Activated naive CD4-positive, alpha-beta T cell treated with anti-CD3 and anti-CD28 coated beads, Interleukin-2, amount 50 U/mL, for 16 hours (primary cell): ENCODE results near the gene CEBPZOS.

Experiments
- DNase-seq: peaks from one replicate; pipeline ENCODE4 v3.0.0-alpha.2; 2020

CEBPZOS gene

DNA sequence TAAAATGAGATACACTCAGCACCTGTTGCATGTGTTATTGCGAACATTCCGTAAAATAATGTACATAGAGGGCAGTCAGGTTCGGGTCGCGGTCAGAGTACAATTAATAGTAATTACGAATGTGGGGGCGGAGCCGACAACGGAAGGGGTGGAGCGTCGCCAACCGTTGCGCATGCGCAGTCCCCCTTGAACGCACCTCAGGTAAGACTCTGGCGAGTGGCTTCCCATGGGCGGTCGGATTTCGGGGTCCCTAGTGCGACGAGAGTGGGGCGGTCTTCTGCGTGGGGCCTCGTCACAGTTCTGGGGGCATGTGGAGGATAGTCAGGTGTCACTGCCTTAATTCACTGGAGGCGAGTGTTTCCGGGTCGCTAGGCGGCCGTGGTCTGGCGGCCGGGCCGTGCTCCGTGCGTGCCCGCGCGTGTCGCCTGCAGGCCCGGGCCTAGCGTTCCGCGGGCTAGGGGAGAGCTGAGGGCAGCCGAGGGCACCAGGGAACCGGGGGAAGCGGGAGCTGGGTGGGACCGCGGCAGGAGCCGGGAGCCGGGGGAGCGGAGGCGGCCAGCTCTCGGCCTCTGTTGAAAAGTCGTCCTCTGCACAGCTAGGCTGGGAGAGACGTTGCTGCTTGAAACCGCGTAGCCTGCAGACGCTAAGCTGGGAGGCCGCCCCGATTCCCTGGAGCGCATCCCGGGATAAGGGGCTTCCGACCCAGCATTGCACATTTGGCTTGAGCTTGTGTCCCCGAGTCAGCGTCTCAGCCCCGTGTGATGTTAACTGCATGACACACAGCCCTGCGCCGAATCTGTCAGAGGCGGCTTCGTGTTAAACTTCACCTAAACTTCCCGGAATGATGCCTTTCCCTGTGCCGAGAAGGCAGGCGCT lies at the start of gene CEBPZOS:
Gene CEBPZOS (plus strand): TSS at position 177 of the 876 bp plus-strand sequence. CDS start 3,209 bp downstream, outside the sequence.
- DNase-seq, result peak; percentile 84

- DNase-seq, result no peak
These were observed 48.0 kb upstream of the CEBPZOS start for GRCh38 chr2:37148325-37148724.

- no peak for DNase-seq
These were observed 46.5 kb upstream of the CEBPZOS start for GRCh38 chr2:37149626-37150322.

DNA sequence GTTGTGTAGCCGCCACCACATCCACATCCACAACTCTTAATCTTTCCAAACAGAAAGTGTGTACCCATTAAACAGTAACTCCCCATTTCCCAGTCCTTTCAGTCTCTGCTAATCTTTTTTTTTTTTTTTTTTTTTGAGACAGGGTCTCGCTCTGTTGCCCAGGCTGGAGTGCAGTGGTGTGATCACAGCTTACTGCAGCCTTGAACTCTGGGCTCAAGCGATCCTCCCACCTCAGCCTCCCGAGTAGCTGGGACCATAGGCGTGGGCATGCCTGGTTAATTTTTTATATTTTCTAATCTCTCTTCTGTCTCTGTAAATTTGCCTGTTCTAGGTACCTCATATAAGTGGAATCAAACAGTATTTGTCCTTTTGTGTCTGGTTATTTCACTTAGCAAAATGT lies 43.1 kb upstream of the CEBPZOS start:
- DNase-seq, result no peak

GRCh38 chr2:37154785-37155184 lies 41.5 kb upstream of the CEBPZOS start:
- DNase-seq, result no peak

DNA sequence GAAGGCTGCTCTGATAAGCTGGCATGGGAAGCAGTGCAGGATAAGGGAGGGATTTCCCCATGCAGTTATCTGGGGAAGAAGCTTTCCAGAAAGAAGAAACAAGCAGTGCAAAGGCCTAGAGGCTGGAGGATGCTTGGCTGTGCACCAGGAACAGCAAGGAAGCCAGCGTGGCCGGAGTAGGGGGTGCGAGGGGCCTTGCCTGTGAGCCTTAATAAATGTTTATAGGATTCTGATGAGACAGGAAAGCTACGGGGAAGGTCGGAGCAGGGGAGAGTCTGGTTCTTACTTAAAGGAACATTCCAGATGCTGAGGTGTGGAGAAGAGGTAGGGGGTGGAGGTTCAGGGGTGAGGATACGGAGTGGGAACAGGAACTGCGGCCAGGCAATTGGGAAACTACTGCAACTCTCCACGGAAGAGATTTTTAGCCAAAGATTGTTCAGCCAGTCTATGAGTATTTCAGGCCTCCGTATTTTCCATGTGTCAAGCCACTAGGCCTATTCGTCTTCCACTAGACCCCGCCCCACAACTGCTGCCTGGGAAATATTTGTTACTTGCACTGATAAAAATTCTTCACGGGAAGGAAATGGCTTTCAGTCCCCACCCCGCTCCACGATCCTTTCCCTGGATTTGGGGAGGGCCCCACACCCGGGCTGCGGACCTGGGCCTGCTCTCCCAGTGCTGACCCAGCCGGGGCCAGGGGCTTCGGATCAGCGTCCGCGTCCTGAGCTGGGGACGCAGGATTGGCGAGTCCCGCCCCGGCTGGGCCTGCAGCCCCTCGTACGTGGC lies 40.0 kb upstream of the CEBPZOS start:
- peak; percentile 48 for DNase-seq

DNA sequence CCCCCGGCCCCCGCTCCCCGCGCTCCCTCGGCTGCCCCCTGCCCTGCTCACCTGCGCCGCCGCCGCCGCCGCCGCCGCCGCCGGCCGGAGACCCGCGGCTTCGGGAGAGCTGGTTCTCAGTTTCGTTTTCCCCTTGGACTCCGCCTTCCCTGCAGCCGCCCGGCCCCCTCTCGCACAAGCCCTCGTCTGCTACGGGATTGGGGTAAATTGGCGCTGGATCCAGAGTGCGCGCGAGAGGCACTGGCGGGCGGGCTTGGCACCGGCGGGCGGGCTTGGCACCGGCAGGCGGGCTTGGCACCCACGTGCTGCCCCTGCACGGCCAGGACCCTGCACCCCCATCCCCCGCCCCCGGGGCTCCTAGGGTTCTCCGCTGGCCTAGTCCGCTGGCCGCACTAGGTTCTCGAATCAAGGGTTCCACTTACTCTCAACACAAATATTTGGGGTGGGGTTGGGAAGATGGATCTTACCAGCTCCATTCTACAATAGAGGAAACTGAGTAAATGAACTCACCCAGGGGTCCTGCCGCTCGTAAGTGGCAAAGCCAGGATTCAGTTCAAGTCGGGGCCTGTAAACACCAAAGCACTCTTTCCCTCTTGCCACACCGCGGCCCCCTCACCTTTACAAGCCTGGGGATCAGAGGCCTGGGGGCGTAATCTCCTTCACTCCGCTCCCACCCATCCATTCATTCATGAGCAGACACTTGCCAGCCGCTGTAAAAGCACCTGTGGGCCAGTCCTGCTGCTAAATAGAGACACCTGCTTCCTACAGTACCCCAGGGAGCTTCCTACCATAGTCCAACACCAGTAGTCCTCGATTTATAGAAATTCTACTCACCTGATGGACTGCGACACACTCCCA lies 39.2 kb upstream of the CEBPZOS start, which contains the start of gene EIF2AK2:
Gene EIF2AK2 (minus strand): TSS at position 124 of the 858 bp plus-strand sequence. CDS start 9,174 bp downstream, outside the sequence.
- DNase-seq, result peak; percentile 77

GRCh38 chr2:37164757-37165156 lies 31.5 kb upstream of the CEBPZOS start:
- DNase-seq, result no peak

DNA sequence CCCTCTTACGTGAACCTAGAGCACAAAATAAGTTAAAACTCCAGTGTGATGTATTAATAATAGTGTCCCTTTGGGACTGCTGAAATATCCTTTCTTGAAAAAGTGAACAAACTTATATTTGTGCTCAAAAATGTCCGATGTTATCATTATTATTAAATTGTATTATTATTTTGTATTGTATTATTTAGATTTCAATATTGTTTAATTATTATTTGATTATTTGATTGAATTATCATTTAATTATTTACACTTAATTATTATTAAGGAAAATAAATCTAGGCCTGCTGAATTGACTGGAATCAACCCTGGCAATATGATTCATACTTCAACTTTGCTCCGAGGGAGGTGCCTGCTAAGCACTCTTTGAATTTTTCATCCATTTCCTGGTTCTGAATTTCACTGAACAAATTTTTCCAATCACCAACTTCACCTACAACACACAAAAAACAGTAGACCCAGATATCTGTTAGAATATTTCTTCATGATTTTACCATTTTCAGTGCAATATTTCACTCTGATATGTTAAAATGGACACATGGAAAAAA lies 28.6 kb upstream of the CEBPZOS start:
- no peak for DNase-seq

- no peak for DNase-seq
These were observed 27.9 kb upstream of the CEBPZOS start for GRCh38 chr2:37168217-37168981.

GRCh38 chr2:37171624-37171950 lies 24.7 kb upstream of the CEBPZOS start:
- no peak for DNase-seq

DNA sequence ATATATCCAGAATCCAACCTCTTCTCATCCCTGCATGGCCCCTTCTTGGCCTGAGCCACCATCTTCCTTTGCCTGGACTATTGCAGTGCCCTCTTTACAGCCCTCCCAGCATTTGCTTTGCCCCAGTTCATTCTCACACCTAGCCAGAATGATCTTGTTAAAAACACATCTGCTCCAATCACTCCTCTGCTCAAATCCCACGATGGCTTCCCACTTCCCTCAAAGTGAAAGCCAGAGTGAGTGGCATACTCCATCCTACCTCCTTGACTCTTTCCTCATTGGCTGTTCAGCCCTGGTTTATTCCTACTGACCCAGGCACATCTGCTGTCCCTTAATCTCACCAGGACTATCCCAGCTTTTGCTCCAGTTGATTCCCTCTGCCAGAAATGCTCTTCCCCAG lies 22.6 kb upstream of the CEBPZOS start:
- no peak for DNase-seq

GRCh38 chr2:37180006-37180639 lies 16.2 kb upstream of the CEBPZOS start:
- DNase-seq, result no peak

DNA sequence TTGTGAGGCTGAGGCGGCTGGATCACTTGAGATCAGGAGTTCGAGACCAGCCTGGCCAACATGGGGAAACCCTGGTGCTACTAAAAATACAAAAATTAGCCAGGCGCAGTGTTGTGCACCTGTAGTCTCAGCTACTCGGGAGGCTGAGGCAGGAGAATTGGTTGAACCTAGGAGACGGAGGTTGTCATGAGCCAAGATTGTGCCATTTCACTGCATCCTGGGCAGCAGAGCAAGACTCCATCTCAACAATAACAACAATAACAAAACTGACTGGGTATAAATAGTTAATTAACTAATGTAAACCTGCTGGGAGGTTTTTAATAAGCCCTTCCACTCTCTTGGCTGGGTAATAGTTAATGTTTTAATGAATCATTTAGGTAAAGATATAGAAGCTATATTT lies 15.7 kb upstream of the CEBPZOS start:
- no peak for DNase-seq

GRCh38 chr2:37181726-37182684 lies 14.3 kb upstream of the CEBPZOS start:
- DNase-seq, result no peak

DNA sequence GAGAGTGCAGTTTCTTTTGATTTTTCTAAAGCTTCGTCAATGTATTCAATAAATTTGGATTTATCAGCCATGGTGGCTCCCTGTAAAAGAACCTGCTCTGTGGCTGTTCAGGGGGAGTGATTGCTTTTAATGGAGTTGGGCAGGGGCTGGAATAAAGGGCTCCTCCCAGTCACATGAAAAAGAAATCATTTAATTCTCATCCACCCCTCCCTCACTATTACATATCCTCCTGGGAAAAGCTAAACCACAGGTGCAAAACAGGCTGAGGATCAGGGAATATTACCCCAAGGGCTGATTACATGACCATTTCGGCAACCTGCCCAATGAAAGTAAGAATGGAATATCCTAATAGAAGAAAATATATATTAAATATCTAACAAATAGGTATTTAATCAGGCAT lies 7.7 kb upstream of the CEBPZOS start, which contains the start of gene SULT6B1:
Gene SULT6B1 (minus strand): TSS at position 101 of the 400 bp plus-strand sequence. CDS start 30 bp downstream, at position 71.
- DNase-seq, result no peak

GRCh38 chr2:37189452-37190153 lies 6.7 kb upstream of the CEBPZOS start:
- no peak for DNase-seq

DNA sequence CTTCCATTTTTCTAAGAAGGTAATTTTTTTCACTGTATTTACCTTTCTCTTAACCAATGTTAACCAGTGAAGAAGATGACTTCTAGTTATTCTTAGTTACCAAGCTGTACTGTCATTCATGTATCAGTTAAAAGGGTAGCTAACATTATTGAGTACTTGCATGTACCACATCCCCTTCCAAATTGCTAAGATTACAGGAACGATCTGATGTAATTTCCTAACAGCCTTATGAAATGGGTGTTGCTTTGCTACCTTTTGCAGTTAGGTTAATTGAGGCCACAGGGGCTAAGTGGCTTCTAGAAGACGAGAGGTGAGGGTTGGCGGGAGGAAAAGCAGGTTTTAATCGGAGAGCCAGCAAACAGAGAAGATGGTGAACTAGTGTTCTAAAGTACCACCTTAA lies 6.0 kb upstream of the CEBPZOS start:
- DNase-seq, result no peak

DNA sequence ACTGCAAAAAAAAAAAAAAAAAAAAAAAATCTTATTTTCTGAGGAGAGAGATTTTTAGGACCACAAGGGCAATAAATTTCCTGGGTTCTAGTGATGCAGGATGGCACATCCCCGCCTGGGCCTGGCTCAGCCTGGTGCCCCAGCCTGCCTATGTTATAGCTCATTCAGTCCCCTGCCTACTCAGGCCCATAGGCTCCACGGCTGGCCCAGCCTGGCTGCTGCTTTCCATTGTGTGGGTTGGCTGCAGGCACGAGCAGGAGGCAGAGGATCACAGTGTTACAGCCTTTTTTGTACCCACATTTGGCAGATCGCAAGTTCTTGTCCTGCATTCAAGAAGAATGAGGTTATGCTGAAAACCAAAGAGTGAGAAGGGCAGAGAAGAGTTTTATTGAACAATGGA lies 5.0 kb upstream of the CEBPZOS start:
- no peak for DNase-seq
